Stimulated activated CD4-positive, alpha-beta T cell treated with anti-CD3 and anti-CD28 coated beads, Interleukin-4, amount 100 ng/mL, for 1 hour (primary cell): ENCODE data around the gene PDE4D.

Experiments
- DNase-seq: peaks from one replicate; pipeline ENCODE4 v3.0.0-alpha.2; 2020

Gene PDE4D

DNA sequence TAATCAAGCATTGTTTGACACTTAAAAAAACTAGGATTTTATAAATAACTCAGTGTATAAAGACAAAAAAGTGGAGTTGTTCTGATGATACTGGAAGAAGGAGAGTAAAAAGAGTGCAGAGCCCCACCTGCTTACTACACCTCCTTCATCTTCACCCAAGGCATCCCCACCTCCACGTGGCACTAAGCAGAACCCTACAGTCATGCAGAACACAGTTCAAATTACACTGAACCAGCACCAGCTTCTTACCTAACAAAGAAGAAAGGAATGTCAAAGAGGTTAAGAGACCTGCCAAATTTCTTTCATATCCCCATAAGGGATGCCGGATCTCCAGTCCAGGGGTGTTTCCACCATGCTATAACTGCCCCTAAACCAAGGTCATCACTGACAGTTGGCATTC is 55.5 kb downstream of the PDE4D start:
- no peak for DNase-seq

DNA sequence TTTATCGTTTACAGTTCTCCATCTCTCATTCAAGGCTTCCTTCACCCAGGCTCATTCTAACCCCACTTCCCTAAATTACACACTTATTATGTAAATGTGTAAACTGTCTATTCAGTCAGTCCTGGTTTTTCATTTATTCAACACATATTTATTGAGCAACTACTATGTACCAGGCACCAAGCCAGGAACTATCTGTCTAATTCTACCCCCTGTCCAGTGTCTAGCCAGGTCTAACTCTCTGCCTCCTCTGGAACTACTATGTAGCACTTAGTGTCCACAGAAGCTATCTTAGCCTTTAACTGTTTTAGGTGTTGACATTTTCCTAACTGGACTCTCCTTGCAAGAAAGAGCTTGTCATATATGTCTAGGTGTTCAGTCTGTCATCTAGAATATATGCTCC is 56.5 kb downstream of the PDE4D start:
- DNase-seq: no peak

- DNase-seq: no peak
Observed at GRCh38 chr5:59835800-59836199, 57.7 kb downstream of the PDE4D start.

- DNase-seq: no peak
Observed at GRCh38 chr5:59833448-59833847, 60.1 kb downstream of the PDE4D start.

- DNase-seq: no peak
Observed at GRCh38 chr5:59832577-59833301, 60.8 kb downstream of the PDE4D start.

DNA sequence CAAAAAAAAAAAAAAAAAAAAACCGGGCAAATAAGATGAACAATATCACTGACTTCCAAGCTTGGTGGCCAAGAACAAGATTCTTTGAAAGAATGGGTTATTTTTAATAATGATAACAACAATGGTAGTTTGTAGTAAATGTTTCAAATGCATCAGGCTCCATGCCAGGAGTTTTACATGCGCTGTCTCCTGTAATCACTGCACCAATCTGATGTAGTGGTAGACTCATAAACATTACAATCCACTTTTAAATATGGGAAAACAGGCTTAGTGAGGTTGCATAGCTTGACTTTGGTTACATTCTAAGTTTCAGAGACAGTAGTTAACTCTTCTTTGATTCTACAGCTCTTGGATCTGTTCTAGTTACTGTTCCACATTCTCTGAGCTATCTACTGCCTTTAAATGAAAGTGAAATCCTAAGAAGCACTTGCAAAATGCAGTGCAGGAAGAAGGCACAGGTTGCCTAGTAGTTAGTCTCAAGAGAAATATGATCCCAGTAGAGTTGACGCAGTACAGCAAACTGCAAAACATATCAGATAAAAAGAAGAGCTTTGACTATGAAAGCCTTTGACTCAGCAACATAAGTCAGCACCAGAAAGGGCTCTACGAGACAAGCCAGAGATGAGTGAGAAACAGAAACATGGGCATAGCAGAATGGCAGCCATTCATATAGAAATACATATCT is 62.1 kb downstream of the PDE4D start:
- DNase-seq: no peak

DNA sequence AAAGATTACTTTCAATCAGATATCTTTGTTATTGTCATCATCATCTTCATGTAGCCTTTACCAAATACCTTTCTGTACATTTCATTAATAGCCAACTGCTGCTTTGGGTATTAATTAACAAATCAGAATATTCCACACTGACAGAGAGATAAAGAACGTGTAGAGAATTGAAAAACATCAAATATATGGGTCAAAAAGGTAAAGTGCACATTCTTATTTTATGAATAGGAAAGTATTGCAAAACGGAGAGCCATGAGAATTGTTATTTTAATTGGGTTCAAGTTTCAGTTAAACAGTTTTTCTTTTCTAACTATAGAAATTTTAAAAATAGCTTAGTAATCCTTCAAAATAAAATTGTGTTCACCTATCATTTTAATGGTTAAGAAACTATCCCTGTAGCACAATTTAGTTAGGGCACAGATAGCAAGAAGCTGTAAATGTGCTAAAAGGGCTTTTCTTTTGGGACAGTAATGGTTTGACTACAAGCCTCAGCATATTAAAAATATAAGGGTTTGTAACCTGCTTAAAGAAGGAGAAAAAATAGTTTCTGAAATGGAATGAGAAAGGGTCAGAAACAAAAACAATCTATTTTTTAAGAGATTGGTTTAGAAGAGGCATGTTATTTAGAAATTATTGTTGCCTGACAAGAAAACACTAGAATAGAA is 62.9 kb downstream of the PDE4D start:
- DNase-seq: no peak

- no peak for DNase-seq
Observed at GRCh38 chr5:59829922-59830321, 63.6 kb downstream of the PDE4D start.

DNA sequence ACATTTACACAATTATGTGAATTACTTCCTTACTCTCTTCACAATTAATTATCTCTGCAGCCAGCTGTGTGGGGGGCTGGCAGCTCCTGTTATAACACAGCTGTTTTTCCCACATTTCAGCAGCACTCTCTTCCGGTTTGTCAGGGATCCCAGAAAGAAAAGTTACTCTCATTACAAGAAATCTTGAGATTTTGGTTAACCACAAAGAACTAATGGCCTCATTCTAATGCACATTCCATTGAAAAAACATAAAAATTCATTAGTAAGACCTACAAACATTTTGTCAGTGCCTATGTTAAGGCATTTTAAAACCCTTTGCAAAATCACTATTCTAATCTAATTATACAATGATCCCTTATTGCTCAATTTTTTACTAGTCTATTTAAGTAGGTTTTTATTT is 64.1 kb downstream of the PDE4D start:
- no peak for DNase-seq

DNA sequence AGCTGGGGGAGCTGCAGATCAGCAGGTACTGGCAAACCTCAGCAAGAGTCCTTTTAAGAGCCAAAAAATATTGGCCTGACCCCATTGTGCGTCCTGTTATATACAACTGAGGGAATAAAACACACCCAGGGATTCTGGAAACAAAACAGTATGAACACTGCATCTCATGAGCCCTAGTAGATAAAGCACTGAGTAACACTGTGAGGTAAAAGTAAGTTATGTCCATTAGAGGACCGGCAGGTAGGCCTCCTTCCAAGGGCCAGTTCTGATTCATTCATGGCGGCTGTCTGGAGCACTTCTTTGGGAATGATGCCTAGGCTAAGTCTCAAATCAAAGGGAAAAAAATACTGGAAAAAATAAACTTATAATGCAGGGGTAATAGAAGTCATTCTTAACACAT is 64.9 kb downstream of the PDE4D start:
- DNase-seq: no peak

DNA sequence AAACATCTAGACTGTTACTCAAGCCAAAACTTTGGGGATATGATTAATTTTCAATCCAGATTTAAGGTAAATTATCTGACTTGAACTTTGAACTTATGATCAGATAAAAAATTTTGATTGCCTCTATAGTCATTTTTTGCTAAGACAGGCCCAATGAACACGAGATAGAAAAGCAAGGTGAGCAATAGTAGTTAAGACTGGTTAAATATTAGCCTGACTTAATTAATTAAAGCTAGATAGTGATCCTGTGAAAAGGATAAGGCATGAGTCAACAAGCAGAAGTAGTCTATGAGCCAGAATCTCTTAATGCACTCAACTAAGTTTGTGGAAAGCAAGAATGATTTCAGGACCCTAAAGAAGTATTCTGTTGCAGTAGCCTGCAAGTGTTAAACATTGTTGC is 66.5 kb downstream of the PDE4D start:
- no peak for DNase-seq

DNA sequence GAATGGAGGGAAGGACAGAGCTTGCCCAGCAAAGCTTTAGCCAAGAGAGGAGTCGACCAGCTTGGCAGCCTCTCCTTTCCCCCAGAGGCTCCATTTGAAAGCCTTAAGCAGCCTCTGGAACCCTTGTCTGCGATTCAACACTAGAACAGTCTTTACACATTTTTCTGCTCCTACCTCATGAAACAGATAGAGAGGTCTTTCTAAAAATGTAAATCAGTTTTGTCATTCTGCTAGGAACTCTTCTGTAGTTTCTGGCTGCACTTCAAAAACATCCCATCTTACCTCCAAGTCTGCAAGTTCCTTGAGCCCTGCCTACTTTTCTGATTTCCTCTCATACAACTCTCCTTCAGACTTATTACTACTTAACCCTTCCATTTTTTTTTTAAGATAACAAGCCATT is 70.1 kb downstream of the PDE4D start:
- DNase-seq: no peak

GRCh38 chr5:59819806-59820205 is 73.7 kb downstream of the PDE4D start:
- no peak for DNase-seq

- no peak for DNase-seq
Observed at GRCh38 chr5:59817536-59817935, 76.0 kb downstream of the PDE4D start.

DNA sequence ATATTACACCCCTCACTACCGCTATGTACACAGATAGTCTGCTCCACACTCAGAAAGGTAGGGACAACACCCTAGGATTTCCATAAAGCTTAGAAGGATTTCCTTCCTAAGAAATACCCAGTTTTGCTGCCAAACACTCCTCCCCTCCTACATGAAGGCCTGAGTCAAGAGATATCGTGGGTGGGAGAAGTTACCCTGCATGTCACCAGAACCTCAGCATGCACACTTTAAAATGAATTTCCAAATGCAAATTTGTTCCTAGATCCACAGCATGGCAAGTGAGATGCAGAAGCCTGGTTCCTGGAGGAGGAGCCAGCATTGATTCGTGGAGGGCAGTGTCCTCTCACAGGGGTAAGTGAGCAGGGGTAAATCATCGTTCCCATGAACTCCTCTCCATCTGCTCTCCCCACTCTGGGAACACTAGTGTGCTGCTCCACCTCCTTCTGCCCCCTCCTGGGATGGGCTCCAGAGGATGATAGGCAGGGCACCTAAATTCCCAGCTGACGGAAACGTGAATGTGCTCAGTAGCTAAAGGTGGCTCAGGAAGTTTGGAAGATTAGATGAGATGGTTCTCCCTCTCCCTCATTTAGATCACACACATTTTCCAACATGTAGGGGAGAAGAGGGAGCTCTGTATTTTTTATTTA is 76.7 kb downstream of the PDE4D start:
- no peak for DNase-seq

- no peak for DNase-seq
Observed at GRCh38 chr5:59814537-59814872, 79.0 kb downstream of the PDE4D start.

- DNase-seq: no peak
Observed at GRCh38 chr5:59813761-59814536, 79.6 kb downstream of the PDE4D start.

DNA sequence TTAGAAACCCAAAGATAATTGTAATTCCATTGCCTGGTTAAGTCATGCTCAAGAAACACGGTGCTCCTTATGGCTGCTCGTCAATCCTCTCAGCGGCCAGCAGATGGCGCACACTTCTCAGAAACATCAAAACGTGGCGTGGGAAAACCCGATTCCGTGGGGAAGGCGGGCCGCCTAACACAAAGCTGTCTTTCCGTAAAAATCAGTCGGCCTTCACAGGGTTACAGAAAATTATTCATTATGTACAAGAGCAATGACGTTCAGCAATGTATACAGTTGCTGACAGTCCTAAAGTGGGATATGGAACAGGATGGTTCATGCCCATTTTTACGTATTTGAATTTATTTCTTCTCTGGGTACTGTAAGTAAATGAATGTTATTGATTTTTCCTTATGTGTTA is 83.5 kb downstream of the PDE4D start:
- peak; percentile 67 for DNase-seq

DNA sequence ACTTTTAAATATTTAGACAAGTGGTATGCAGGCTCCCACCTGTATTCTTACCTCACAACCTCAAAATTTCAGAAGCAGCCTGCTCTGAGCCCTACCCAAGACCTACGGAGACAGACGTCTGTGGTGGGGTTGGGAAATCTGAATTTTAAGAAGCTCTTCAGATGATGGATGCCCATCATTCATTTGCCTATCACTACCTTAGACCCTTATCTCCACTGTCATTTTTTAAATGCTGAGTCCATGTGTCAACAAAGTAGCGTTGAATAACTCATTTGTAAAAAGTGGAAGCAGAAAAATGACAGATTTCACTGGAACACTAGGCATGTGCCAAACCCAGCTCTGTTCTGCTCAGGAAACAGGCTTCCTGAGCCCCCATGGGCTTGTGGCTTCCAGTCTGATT is 85.7 kb downstream of the PDE4D start:
- DNase-seq: no peak

GRCh38 chr5:59800347-59800893 is 93.1 kb downstream of the PDE4D start:
- DNase-seq: no peak

DNA sequence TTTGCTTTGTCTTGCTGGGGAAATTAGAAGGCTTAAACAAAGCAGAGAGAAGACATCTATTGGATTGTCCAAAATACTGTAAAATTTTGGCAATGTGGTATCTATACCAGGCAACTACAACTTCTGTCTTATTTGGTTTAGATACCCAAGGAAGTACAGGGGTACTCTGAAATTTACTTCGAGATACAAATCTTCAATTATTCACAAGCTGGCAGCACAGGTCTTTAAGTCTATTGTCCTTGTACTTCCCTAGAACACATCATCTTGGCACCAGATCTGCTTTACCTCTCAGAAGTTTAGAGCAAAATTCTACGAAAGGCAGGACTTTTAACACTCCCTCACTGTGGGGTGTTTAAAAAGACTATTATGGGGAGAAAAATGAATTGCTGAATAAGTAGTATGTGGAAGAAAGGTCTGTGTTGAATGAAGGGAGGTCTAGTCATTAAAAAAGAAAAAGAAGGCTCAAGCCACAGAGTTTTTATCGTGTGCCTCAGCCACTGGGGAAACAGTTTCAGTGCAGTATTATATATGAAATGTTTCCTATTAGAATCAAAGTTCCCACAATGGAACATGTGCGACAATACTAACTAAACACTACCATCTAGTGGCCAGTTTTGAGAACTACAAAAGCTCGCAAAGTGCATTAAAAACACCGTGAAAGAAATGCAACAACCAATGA is 93.7 kb downstream of the PDE4D start:
- no peak for DNase-seq
